K562 (cell line): ENCODE measurements around the gene ZCCHC3. TPM values are rescaled to one million over a fixed set of nuclear protein-coding genes. Genes with fewer than 3 reads are reported as not detected.

Experiments used
- ATF1 ChIP-seq, 2 experiments: fragments of 450-650 bp in 1 of 2; IDR thresholded peaks; 2 replicates each; pipeline ENCODE4 v1.6.1; 2016; ENCODE audit warnings: missing compliant biosample characterization in 1 of 2, missing genetic modification characterization in 1 of 2
- ATF4 ChIP-seq: fragments of 450-650 bp; formaldehyde crosslinking; IDR thresholded peaks from 2 replicates; pipeline ENCODE4 v1.4.0; 2022; ENCODE audit warnings: mild to moderate bottlenecking, moderate library complexity
- ATF7 ChIP-seq: fragments of 450-650 bp; IDR thresholded peaks from 2 replicates; pipeline ENCODE4 v1.7.1; 2014; ENCODE audit warnings: mild to moderate bottlenecking, moderate library complexity
- ELF1 ChIP-seq: fragments of 200-800 bp; sonication (Bioruptor generic); IDR thresholded peaks from 2 replicates; pipeline ENCODE4 v1.6.1; 2016; ENCODE audit warnings: missing genetic modification characterization, missing compliant biosample characterization
- GATAD2A ChIP-seq: fragments of 450-650 bp; IDR thresholded peaks from 2 replicates; pipeline ENCODE4 v1.6.1; 2017
- HDAC1 ChIP-seq, 2 experiments: fragments of 450-650 bp; IDR thresholded peaks; 2 replicates each; pipeline ENCODE4 v1.6.1; 2016 to 2017; ENCODE audit warnings: inconsistent platforms in 1 of 2, mild to moderate bottlenecking in 1 of 2, moderate library complexity in 1 of 2
- HDGF ChIP-seq: fragments of 450-650 bp; IDR thresholded peaks from 2 replicates; pipeline ENCODE4 v1.6.1; 2016
- HIVEP1 ChIP-seq: fragments of 250-450 bp; sonication (Bioruptor Pico); IDR thresholded peaks from 2 replicates; pipeline ENCODE4 v1.4.0; 2020; ENCODE audit warnings: mild to moderate bottlenecking
- KDM1A ChIP-seq, 2 experiments: fragments of 450-650 bp; IDR thresholded peaks; 2 replicates each; pipeline ENCODE4 v1.6.1; 2016; ENCODE audit warnings: mild to moderate bottlenecking in 2 of 2
- L3MBTL2 ChIP-seq: fragments of 450-650 bp; IDR thresholded peaks from 2 replicates; pipeline ENCODE4 v1.6.1; 2016; ENCODE audit warnings: mild to moderate bottlenecking, moderate library complexity
- NR2C2 ChIP-seq, 2 experiments: fragments of 200-800 bp in 1 of 2; sonication (Bioruptor generic) in 1 of 2; sonication (generic) in 1 of 2; formaldehyde crosslinking in 1 of 2; IDR thresholded peaks; 2 replicates each; pipeline versions ENCODE4 v1.6.1 to v1.8.0; 2016 to 2022; ENCODE audit warnings: mild to moderate bottlenecking in 1 of 2, missing compliant biosample characterization in 1 of 2, missing genetic modification characterization in 1 of 2, missing genetic modification reagents in 1 of 2
- POLR3G ChIP-seq: IDR thresholded peaks from 2 replicates; pipeline ENCODE4 v1.6.1; 2011; ENCODE audit not compliant: insufficient read length, insufficient replicate concordance; ENCODE audit errors: extremely low read depth
- RBM25 ChIP-seq: fragments of 200-400 bp; formaldehyde crosslinking; IDR thresholded peaks from 2 replicates; pipeline ENCODE4 v1.6.1; 2018; ENCODE audit warnings: low read length, low read depth, moderate library complexity; ENCODE audit not compliant: severe bottlenecking
- RFX7 ChIP-seq: fragments of 250-450 bp; sonication (Bioruptor Pico); IDR thresholded peaks from 2 replicates; pipeline ENCODE4 v1.5.1; 2021; ENCODE audit warnings: mild to moderate bottlenecking
- RNF2 ChIP-seq: sonication (generic); IDR thresholded peaks from 2 replicates; pipeline ENCODE4 v1.6.1; 2016
- SMC3 ChIP-seq: conservative IDR thresholded peaks from 2 replicates; pipeline ENCODE4 v1.6.1; 2011; ENCODE audit warnings: low read depth, low read length, improper control_type of control experiment; ENCODE audit not compliant: insufficient read depth
- USF2 ChIP-seq: sonication (generic); formaldehyde crosslinking; IDR thresholded peaks from 2 replicates; pipeline ENCODE4 v1.5.0; 2020; ENCODE audit warnings: missing genetic modification reagents
- ZBED1 ChIP-seq: IDR thresholded peaks from 2 replicates; pipeline ENCODE4 v1.6.1; 2014
- ZBTB17 ChIP-seq: fragments of 450-650 bp; formaldehyde crosslinking; IDR thresholded peaks from 2 replicates; pipeline ENCODE4 v1.4.0; 2020; ENCODE audit warnings: mild to moderate bottlenecking
- ZNF197 ChIP-seq: fragments of 200-800 bp; sonication (Bioruptor generic); IDR thresholded peaks from 2 replicates; pipeline ENCODE4 v1.6.1; 2016; ENCODE audit warnings: low read depth, missing genetic modification characterization, missing compliant biosample characterization
- ZNF232 ChIP-seq: sonication (generic); formaldehyde crosslinking; IDR thresholded peaks from 2 replicates; pipeline ENCODE4 v1.8.0; 2022; ENCODE audit warnings: mild to moderate bottlenecking, missing genetic modification reagents
- polyA plus RNA-seq, 8 experiments: library from polyadenylated mRNA; depleted of rRNA in 4 of 8; stranded (reverse) in 5 of 8; unstranded in 3 of 8; fragments of >200 nt; fragmentation: Nextera tagmentation in 2 of 8; fragmentation: Illumina TruSeq in 1 of 8; extraction: Ambion mirVana in 2 of 8; extraction: Trizol in 1 of 8; gene quantifications; 2 replicates each; pipeline versions ENCODE4 v1.2.1 to v1.2.3, GENCODE V29; 2011 to 2014; ENCODE audit warnings: inconsistent platforms in 1 of 8, missing spikeins in 1 of 8
- total RNA-seq, 7 experiments: library from RNA; depleted of rRNA in 6 of 7; stranded (reverse); fragments of >200 nt in 6 of 7; fragmentation: Illumina TruSeq in 2 of 7; extraction: Trizol in 2 of 7; gene quantifications; 2 replicates each; pipeline versions ENCODE4 v1.2.1 to v1.2.3, GENCODE V29; 2011 to 2021; ENCODE audit warnings: low replicate concordance in 1 of 7
- TF ChIP-seq, protein P1 (sequence below): fragments of 250-450 bp; sonication (Bioruptor Pico); IDR thresholded peaks from 2 replicates; pipeline ENCODE4 v1.4.0; 2020; ENCODE audit warnings: mild to moderate bottlenecking, moderate library complexity, borderline replicate concordance
- TF ChIP-seq, protein P2 (sequence below): fragments of 250-450 bp; sonication (Bioruptor Pico); IDR thresholded peaks from 2 replicates; pipeline ENCODE4 v1.8.0; 2022; ENCODE audit warnings: moderate library complexity, mild to moderate bottlenecking, inconsistent platforms

Gene ZCCHC3
- total and polyA plus RNA-seq, 9 of the 15 experiments (the other 6 are each of a cell fraction or from before 2014, with no cell fraction given) = 2.8 to 23.3 (median 16.5) TPM

DNA sequence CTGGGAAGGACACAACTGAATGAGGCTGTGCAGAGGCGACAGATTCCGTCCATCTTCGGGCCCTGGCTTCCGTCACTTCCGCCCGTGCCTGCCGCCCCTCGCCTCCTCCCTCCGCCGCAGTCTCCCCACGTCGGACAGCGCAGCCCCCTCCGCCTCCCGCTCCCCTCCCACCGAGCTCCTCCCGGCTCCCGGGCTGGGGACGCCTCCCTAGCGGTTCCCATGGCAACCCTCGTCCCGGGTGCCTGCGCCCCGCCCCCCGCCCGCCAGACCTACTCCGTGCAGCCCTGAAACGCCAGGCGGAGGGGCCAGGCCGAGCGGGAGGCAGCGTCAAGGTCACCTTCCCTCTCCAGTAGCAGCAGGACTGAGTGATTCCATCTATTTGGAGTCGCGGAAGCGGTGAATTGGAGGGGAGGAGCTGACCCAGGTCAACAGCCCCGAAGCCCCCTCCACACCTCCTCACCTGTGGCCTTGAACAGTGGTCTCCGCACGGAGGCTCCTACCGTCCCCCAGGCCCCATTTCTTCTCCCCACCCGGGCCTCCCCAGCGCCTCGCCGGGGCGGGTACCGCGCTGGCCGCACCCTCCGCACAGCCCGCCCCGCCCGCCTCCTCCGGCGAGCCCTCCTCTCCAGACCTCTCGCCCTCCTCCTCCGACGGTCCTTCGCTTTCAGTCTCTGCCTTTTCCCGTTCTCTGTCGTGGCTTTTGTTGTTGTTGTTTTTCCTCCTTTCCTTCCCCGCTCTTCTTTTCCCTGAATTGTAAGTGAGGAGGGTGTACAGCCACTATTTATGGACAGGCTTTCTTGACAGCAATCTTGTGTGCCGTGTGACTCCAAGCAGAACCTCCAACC is 50.5 kb downstream of the ZCCHC3 start (continued):
- TF ChIP-seq GATAD2A = peak; percentile 88; the same call in 1 of the 2 replicates
- no peak for TF ChIP-seq ZBTB17 (CRISPR knock-in tag)
- TF ChIP-seq RNF2 = peak; percentile 55; the same call in 1 of the 2 replicates
- TF ChIP-seq ATF1 (CRISPR knock-in tag; IDR thresholded peaks at IDR 0.05) = no peak
- TF ChIP-seq ATF1 (tag; IDR thresholded peaks at IDR 0.05) = peak; percentile 66
- no peak for TF ChIP-seq RFX7
- peak; percentile 50; the same call in 1 of the 2 replicates for TF ChIP-seq L3MBTL2
- TF ChIP-seq KDM1A (IDR thresholded peaks at IDR 0.05) = peak; percentile 61 to 62; a peak in 2 of 4 replicates
- no peak for TF ChIP-seq ELF1
- no peak for TF ChIP-seq HIVEP1 (CRISPR knock-in tag)
- TF ChIP-seq POLR3G = no peak
- TF ChIP-seq ATF7 = peak; percentile 53; the same call in 1 of the 2 replicates
- TF ChIP-seq HDGF = peak; percentile 94; the same call in 1 of the 2 replicates
- no peak for TF ChIP-seq ZBED1
- 0 out of 2 replicates have a peak, but pooled peaks have one; percentile 53 for TF ChIP-seq ZNF197 (CRISPR knock-in tag)
- TF ChIP-seq, protein P1, sequence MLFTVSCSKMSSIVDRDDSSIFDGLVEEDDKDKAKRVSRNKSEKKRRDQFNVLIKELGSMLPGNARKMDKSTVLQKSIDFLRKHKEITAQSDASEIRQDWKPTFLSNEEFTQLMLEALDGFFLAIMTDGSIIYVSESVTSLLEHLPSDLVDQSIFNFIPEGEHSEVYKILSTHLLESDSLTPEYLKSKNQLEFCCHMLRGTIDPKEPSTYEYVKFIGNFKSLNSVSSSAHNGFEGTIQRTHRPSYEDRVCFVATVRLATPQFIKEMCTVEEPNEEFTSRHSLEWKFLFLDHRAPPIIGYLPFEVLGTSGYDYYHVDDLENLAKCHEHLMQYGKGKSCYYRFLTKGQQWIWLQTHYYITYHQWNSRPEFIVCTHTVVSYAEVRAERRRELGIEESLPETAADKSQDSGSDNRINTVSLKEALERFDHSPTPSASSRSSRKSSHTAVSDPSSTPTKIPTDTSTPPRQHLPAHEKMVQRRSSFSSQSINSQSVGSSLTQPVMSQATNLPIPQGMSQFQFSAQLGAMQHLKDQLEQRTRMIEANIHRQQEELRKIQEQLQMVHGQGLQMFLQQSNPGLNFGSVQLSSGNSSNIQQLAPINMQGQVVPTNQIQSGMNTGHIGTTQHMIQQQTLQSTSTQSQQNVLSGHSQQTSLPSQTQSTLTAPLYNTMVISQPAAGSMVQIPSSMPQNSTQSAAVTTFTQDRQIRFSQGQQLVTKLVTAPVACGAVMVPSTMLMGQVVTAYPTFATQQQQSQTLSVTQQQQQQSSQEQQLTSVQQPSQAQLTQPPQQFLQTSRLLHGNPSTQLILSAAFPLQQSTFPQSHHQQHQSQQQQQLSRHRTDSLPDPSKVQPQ (CRISPR knock-in tag) = no peak
- TF ChIP-seq SMC3 = no peak
- TF ChIP-seq USF2 (CRISPR knock-in tag) = no peak
- no peak for TF ChIP-seq RBM25
- no peak for TF ChIP-seq ATF4 (CRISPR knock-in tag)
- TF ChIP-seq NR2C2 (CRISPR knock-in tag; IDR thresholded peaks at IDR 0.05) = no peak
- TF ChIP-seq NR2C2 (tag; IDR thresholded peaks at IDR 0.05) = peak; percentile 46; the same call in 1 of the 2 replicates
- TF ChIP-seq HDAC1 (IDR thresholded peaks at IDR 0.05) = peak in 1 of 2 experiments; percentile 89; a peak in 2 of 4 replicates
- no peak for TF ChIP-seq ZNF232 (CRISPR knock-in tag)
- TF ChIP-seq, protein P2, sequence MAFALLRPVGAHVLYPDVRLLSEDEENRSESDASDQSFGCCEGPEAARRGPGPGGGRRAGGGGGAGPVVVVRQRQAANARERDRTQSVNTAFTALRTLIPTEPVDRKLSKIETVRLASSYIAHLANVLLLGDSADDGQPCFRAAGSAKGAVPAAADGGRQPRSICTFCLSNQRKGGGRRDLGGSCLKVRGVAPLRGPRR = no peak
